Neutrophil (primary cell): ENCODE data around the gene ZNF777.

Source experiments
- H3K27ac ChIP-seq: fragments of 200-600 bp; sonication (generic); 2 replicates; pipeline ENCODE4 v1.5.1; 2016; ENCODE audit warnings: mild to moderate bottlenecking, moderate library complexity
- H3K27me3 ChIP-seq: fragments of 200-600 bp; sonication (generic); 2 replicates; pipeline ENCODE4 v1.6.0; 2016; ENCODE audit warnings: mild to moderate bottlenecking
- H3K36me3 ChIP-seq: fragments of 200-600 bp; sonication (generic); 2 replicates; pipeline ENCODE4 v1.5.1; 2017
- H3K4me1 ChIP-seq, 2 experiments: fragments of 200-600 bp in 1 of 2; sonication (generic) in 1 of 2; 1 replicate in 1 of 2; 2 replicates in 1 of 2; pipeline versions ENCODE4 v1.5.1 to v1.6.1; 2013 to 2016; ENCODE audit warnings: low read depth in 1 of 2, low read length in 1 of 2, mild to moderate bottlenecking in 1 of 2, moderate library complexity in 1 of 2; ENCODE audit not compliant: control insufficient read depth in 1 of 2, insufficient read depth in 1 of 2
- H3K4me3 ChIP-seq, 2 experiments: fragments of 200-600 bp in 1 of 2; sonication (generic) in 1 of 2; 1 replicate in 1 of 2; 2 replicates in 1 of 2; pipeline ENCODE4 v1.5.1; 2013 to 2016; ENCODE audit warnings: low read depth in 1 of 2, low read length in 1 of 2, mild to moderate bottlenecking in 1 of 2, moderate library complexity in 1 of 2
- H3K9me3 ChIP-seq: fragments of 200-600 bp; sonication (generic); 2 replicates; pipeline ENCODE4 v1.5.1; 2016
- CTCF ChIP-seq: fragments of 200-600 bp; sonication (generic); IDR thresholded peaks from 2 replicates; pipeline ENCODE4 v1.5.1; 2016; ENCODE audit warnings: antibody characterized with exemption

The ZNF777 gene

GRCh38 chr7:149460493-149461277 lies at the start of gene ZNF777:
TSS of gene ZNF777 (minus strand) at chr7:149461062. CDS start at chr7:149456022, 5,040 bp downstream.
- no peaks in the 10 kb centered on the region for H3K36me3 ChIP-seq
- H3K9me3 ChIP-seq, result no peaks in the 10 kb centered on the region
- no peak within 1 kb of the TSS for H3K27ac ChIP-seq
- peak; percentile 24 for TF ChIP-seq CTCF
- peaks cover 14% of the 10 kb centered on the region in 2 experiments for H3K4me1 ChIP-seq
- peaks cover 78% of the 10 kb centered on the region for H3K27me3 ChIP-seq
- H3K4me3 ChIP-seq, result peak within 1 kb of the TSS; percentile 57 to 65

- Histone ChIP-seq H3K36me3 (no peaks in the 10 kb centered on the region), H3K4me3 (no peak overlapping the region), H3K27ac (no peak overlapping the region), H3K27me3 (no peaks in the 10 kb centered on the region), H3K4me1 (no peaks in the 10 kb centered on the region), H3K9me3 (peaks cover 14% of the 10 kb centered on the region)
- no peak for TF ChIP-seq CTCF
These were observed 49.4 kb upstream of the ZNF777 start for GRCh38 chr7:149510248-149510647.

GRCh38 chr7:149509774-149510173 lies 48.9 kb upstream of the ZNF777 start:
- Histone ChIP-seq H3K36me3 (no peaks in the 10 kb centered on the region), H3K27ac (no peak overlapping the region), H3K9me3 (peaks cover 14% of the 10 kb centered on the region), H3K27me3 (no peaks in the 10 kb centered on the region), H3K4me1 (no peaks in the 10 kb centered on the region), H3K4me3 (no peak overlapping the region)
- no peak for TF ChIP-seq CTCF

- H3K4me1 ChIP-seq, result no peaks in the 10 kb centered on the region
- H3K9me3 ChIP-seq, result peaks cover 14% of the 10 kb centered on the region
- no peak for TF ChIP-seq CTCF
- H3K27me3 ChIP-seq, result no peaks in the 10 kb centered on the region
- no peaks in the 10 kb centered on the region for H3K36me3 ChIP-seq
- no peak overlapping the region for H3K4me3 ChIP-seq
- no peak overlapping the region for H3K27ac ChIP-seq
These were observed 44.7 kb upstream of the ZNF777 start for GRCh38 chr7:149505551-149505950.

- Histone ChIP-seq H3K4me1 (peaks cover 6 to 8% of the 10 kb centered on the region in 2 experiments), H3K9me3 (no peaks in the 10 kb centered on the region), H3K4me3 (no peak overlapping the region), H3K27ac (no peak overlapping the region), H3K36me3 (no peaks in the 10 kb centered on the region), H3K27me3 (peaks cover 9% of the 10 kb centered on the region)
- TF ChIP-seq CTCF, result no peak
These were observed 40.8 kb upstream of the ZNF777 start for GRCh38 chr7:149501651-149502050.
